AG09319 (cell line): ENCODE results near the gene CCDC30.

Experiments
- DNase-seq: peaks from one replicate; pipeline ENCODE4 v3.0.0-alpha.2; 2010; ENCODE audit warnings: low read depth; ENCODE audit errors: extremely low read depth
- TF ChIP-seq, protein P1 (sequence below): IDR thresholded peaks from 2 replicates; pipeline ENCODE4 v1.5.1; 2011; ENCODE audit warnings: low read depth, mild to moderate bottlenecking, inconsistent platforms, low read length, moderate library complexity

The CCDC30 gene

DNA sequence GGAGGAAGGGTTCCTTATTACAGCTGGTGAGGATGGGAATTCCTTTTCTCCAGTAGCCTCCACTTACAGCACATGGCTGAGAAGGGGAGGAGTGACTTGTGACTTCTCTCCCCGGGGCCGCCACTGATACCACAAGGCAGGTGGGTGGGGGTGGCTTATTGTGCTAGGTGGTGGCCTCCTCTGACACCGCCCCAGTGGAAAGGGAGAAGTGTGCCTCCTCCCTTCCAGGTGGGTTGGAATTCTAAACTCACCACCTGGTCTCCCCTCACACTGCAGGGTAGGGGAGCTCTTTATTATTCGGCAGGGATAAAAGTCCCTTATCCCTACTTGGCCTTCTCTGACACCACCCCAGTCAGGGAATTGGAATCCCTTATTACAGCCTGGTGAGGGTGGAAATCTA, 89.5 kb downstream of the CCDC30 start:
- no peak for DNase-seq
- TF ChIP-seq, protein P1, sequence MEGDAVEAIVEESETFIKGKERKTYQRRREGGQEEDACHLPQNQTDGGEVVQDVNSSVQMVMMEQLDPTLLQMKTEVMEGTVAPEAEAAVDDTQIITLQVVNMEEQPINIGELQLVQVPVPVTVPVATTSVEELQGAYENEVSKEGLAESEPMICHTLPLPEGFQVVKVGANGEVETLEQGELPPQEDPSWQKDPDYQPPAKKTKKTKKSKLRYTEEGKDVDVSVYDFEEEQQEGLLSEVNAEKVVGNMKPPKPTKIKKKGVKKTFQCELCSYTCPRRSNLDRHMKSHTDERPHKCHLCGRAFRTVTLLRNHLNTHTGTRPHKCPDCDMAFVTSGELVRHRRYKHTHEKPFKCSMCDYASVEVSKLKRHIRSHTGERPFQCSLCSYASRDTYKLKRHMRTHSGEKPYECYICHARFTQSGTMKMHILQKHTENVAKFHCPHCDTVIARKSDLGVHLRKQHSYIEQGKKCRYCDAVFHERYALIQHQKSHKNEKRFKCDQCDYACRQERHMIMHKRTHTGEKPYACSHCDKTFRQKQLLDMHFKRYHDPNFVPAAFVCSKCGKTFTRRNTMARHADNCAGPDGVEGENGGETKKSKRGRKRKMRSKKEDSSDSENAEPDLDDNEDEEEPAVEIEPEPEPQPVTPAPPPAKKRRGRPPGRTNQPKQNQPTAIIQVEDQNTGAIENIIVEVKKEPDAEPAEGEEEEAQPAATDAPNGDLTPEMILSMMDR = no peak

DNA sequence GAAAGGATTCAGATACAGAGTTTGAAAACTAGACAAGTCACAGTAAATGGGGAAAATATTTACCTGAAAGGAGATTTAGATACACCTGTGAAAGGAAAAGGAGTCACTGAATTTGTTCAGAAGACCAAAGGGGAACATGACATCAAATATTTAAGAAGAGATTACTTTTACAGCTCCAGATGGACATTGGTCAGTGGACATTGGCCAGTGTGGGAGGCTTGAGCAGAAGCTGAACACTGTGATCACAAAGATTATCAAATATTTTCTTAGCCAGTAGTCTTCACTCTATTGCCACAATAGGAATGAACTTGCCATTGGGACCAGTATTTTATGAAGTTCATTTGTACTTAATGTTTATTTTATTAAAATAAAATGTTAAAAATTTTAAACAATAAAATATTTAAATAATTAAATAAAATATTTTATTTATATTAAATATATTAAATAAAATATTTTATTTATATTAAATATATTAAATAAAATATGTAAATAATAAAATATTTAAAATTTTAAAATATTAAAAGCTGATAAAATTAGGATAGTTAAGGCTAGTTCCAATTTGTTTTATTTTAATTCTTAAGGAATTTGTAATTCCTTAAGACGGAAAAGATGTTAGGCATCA, 94.3 kb downstream of the CCDC30 start:
- TF ChIP-seq, protein P1 = no peak
- no peak for DNase-seq

DNA sequence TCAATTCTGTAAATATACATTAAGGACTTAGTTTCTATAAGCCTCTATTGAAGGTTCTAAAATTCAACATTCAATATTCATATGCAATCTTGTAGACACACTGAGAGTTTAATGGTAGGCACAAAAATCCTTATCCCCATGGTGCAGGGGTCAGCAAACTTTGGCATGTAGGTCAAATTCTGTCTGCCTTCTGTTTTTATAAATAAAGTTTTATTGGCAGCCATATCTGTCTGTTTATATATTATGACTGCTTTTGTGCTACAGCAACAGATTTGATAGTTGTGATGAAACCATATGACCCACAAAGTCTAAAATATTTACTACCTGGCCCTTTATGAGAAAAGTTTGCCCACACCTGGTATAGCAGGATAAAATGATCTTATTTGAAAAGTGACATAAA, 104.0 kb downstream of the CCDC30 start:
- DNase-seq = no peak
- TF ChIP-seq, protein P1 = no peak

DNA sequence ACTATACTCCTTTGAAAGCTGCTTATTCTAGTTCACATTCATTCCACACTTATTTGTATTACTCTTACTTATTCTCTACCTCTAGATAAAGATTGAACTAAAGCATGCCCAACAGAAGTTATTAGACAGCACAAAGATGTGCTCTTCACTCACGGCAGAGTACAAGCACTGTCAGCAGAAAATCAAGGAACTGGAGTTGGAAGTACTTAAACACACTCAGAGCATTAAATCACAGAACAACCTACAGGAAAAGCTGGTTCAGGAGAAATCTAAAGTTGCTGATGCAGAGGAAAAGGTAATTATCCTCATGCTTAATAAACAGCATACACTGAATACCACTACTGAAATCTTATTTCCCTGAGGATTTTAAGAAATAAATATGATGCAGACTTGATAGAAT, 113.8 kb downstream of the CCDC30 start:
- TF ChIP-seq, protein P1 = no peak
- DNase-seq = no peak

DNA sequence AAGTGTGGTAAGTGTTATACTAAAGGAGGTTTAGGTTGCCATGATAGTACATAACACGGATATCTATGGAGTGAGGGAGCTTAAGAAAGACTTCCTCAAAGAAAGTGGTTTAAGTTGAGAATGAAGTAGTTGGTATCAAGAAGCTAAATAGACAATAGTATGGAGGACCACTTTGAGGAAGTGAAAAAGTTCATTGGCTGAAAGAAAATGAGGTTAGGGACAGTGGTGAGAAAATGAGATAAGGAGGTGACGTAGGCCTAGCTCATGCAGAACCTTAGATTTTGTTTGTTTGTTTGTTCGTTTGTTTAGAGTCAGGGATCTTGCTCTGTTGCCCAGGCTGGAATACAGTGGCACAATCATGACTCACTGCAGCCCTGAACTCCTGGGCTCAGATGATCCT, 122.9 kb downstream of the CCDC30 start:
- DNase-seq = no peak
- TF ChIP-seq, protein P1 = no peak

DNA sequence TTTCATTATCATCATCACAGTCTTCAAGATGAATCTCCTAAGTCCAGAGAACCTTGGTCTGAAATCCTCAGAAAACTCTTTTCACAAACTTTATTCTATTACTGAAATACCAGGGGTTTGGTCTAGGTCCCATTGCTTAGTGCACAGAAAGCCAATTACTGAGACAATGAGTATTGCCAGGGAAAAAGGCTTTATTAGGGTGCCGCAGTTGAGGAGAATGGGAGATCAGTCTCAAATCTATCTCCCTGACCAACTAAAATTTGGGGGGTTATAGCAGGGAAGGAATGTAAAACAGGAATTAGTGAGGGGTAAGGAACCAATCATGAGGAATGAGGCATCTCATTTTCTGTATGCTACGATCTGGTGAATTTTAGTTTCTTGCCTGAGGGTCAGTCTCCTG, 124.7 kb downstream of the CCDC30 start:
- DNase-seq = no peak
- TF ChIP-seq, protein P1 = no peak

DNA sequence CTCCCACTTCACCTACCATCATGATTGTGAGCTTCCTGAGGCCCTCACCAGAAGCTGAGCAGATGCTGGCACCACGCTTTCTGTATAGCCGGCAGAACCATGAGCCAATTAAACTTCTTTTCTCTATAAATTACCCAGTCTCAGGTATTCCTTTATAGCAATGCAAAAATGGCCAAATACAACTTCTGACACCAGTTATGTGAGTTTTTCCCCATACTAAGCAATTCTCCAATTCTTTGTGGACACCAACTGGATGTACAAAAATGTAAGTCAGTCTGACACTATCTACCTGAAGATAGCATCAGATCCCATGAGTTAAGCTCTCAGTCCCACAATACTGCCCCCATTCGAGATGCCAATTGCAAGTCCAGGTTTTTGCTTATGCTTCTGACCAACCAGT, 129.7 kb downstream of the CCDC30 start:
- DNase-seq = no peak
- TF ChIP-seq, protein P1 = no peak
